DMS114 treated with DMSO at 0.1 percent for 48 hours (cell line): ENCODE results near the gene NPM1.

ENCODE experiments used
- DNase-seq: peaks from one replicate; lab custom pipeline; 2025; ENCODE audit not compliant: unreplicated experiment; lab: John Stamatoyannopoulos, UW

Gene NPM1

GRCh38 chr5:171427318-171428167 is 39.9 kb downstream of the NPM1 start:
- no peak for DNase-seq

- no peak for DNase-seq
Observed at GRCh38 chr5:171428168-171428696, 40.6 kb downstream of the NPM1 start.

GRCh38 chr5:171428809-171429542 is 41.3 kb downstream of the NPM1 start:
- no peak for DNase-seq

- DNase-seq = no peak
Observed at GRCh38 chr5:171429543-171429910, 41.9 kb downstream of the NPM1 start.

- no peak for DNase-seq
Observed at GRCh38 chr5:171431251-171431777, 43.7 kb downstream of the NPM1 start.

GRCh38 chr5:171432076-171432475 is 44.4 kb downstream of the NPM1 start:
- DNase-seq = no peak

GRCh38 chr5:171432583-171433351 is 45.1 kb downstream of the NPM1 start:
- DNase-seq = no peak

- no peak for DNase-seq
Observed at GRCh38 chr5:171433352-171433698, 45.7 kb downstream of the NPM1 start.

GRCh38 chr5:171433982-171434676 is 46.5 kb downstream of the NPM1 start:
- no peak for DNase-seq

- DNase-seq = no peak
Observed at GRCh38 chr5:171434874-171435273, 47.2 kb downstream of the NPM1 start.

GRCh38 chr5:171435908-171436307 is 48.3 kb downstream of the NPM1 start:
- DNase-seq = no peak

- DNase-seq = no peak
Observed at GRCh38 chr5:171436804-171437285, 49.2 kb downstream of the NPM1 start.

- no peak for DNase-seq
Observed at GRCh38 chr5:171437286-171437821, 49.7 kb downstream of the NPM1 start.

GRCh38 chr5:171438738-171439137 is 51.1 kb downstream of the NPM1 start:
- no peak for DNase-seq

GRCh38 chr5:171441246-171441791 is 53.7 kb downstream of the NPM1 start:
- DNase-seq = no peak

GRCh38 chr5:171442287-171443042 is 54.8 kb downstream of the NPM1 start:
- no peak for DNase-seq

- DNase-seq = no peak
Observed at GRCh38 chr5:171444582-171444981, 56.9 kb downstream of the NPM1 start.

- no peak for DNase-seq
Observed at GRCh38 chr5:171445644-171446516, 58.2 kb downstream of the NPM1 start.
